Measurements from ENCODE around the gene PAFAH2. TPM values are rescaled to one million over a fixed set of nuclear protein-coding genes. Genes with fewer than 3 reads are reported as not detected.
A peak's percentile ranks its signal among the peaks of the same experiment; 100 is the strongest.

The PAFAH2 gene
- total and polyA plus RNA-seq, 2 donors = 7.4 to 10.0 TPM

DNA sequence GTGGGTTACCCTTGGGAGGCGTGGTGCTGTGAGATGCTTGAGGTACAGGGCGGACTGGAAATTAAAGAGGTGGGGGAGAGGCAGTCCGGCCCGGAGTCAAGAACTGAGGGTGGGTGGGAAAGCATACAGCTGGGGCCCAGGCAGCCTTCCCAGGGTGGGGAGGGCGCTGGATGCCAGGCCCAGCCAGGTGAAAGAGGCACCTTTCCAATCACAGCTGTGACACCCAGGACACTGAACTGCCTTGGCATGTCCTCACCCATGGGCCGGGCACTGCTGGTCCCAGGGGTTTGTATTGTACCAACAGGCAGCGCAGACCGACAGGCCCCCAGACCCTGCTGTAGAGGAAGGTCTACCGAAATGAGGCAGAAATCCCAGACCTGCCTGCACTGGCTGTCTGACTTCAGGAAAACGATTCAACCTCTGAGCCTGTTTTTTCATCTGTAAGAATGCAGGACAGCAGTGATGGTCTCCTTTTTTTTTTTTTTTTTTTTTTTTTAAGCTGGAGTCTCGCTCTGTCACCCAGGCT, 39.0 kb upstream of the PAFAH2 start:
- DNase-seq (ENCODE audit: extremely low spot score) = no peak
- Histone ChIP-seq H3K27ac (ENCODE audit: low read depth) (no peak overlapping the region), H3K4me1 (ENCODE audit: insufficient read depth) (no peaks in the 10 kb centered on the region), H3K4me3 (ENCODE audit: low read depth, low read length) (no peak overlapping the region), H3K36me3 (ENCODE audit: insufficient read depth) (no peaks in the 10 kb centered on the region)
- WGBS = 78% methylated on average over 10 of the region's 11 CpGs

DNA sequence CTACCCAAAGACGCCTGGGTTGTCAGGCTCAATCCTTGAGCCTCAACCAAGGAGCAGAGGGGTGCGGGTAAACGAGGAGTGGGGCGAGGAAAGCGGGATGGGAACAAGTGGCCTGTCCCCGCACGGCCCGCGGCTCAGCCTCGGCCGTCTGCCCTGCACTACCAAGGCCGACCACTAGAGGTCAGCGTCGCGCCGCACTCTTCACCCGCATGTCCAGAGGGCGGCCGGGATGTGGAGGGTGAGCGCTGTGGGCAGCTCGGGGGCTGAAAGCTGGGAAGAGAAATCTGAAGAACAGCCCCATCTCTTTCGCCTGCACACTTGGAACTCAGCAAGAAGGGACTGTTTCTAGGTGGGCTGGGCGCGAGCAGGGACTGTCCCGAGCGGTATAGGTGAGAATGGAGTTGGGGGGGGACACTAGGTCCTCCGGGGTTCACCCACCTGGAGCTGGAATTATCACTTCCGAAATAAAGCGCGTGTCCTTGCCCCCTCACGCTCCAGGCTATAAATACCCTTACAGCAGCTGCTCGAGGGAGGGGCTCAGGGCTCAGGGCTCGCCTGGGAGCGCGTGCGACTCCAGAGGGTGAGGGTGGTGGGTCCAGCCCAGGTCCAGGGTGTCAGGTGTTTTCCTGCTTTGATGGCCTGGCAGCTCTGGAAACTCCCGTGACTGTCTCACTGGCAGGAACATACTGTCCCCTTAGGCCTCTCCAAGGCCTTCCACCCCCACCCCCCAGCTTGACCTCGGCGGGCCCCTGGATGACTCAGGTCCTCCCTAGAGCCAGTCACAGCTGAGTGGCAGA, 38.3 kb upstream of the PAFAH2 start:
- Histone ChIP-seq H3K36me3 (ENCODE audit: insufficient read depth) (no peaks in the 10 kb centered on the region), H3K4me1 (ENCODE audit: insufficient read depth) (no peaks in the 10 kb centered on the region), H3K4me3 (ENCODE audit: low read depth, low read length) (peak overlapping the region; percentile 52), H3K27ac (ENCODE audit: low read depth) (peak overlapping the region; percentile 34)
- 9% methylated on average over 39 of the region's 39 CpGs for WGBS
- DNase-seq (ENCODE audit: extremely low spot score) = peak; percentile 46

DNA sequence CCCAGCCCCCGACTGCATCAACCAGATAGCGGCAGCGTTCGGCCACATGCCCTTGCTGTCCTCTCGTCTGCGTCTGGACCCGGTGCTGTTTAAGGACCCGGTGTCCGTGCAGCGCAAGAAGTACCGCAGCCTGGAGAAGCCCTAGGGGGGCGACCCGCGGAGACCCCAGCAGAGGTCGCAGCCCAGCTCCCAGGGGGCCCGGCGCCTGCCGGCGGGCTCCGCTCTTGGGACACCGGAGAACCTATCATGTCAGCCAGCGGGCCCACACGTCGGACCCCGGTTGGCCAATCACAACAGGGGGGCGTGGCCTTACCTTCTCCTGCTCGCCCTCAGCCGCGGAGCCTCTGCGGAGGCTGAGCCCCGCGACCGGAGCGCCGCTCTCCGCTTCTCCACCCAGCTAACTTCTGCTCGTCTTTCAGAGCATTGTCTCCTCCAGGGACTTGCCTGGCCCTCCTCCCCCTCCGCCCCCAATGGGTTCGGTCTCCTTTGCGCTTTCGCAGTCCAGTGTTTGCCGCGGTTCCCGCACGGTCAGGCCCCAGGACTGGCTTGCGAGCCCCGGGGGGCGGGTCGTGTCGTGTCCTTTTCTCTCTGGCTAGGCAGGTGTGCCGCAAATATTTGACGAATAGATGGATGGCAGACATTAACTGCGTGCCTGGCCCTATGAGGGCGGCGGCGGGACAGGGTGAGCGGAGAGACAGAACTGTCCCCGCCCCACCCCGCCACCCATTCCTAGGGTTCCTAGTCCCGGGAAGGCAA, 37.5 kb upstream of the PAFAH2 start:
- H3K27ac ChIP-seq (ENCODE audit: low read depth) = peak overlapping the region; percentile 34
- H3K4me3 ChIP-seq (ENCODE audit: low read depth, low read length) = peak overlapping the region; percentile 52
- H3K36me3 ChIP-seq (ENCODE audit: insufficient read depth) = no peaks in the 10 kb centered on the region
- H3K4me1 ChIP-seq (ENCODE audit: insufficient read depth) = no peaks in the 10 kb centered on the region
- peak; percentile 81 for DNase-seq (ENCODE audit: extremely low spot score)
- under 1% methylated on average over 60 of the region's 60 CpGs for whole genome bisulfite sequencing

DNA sequence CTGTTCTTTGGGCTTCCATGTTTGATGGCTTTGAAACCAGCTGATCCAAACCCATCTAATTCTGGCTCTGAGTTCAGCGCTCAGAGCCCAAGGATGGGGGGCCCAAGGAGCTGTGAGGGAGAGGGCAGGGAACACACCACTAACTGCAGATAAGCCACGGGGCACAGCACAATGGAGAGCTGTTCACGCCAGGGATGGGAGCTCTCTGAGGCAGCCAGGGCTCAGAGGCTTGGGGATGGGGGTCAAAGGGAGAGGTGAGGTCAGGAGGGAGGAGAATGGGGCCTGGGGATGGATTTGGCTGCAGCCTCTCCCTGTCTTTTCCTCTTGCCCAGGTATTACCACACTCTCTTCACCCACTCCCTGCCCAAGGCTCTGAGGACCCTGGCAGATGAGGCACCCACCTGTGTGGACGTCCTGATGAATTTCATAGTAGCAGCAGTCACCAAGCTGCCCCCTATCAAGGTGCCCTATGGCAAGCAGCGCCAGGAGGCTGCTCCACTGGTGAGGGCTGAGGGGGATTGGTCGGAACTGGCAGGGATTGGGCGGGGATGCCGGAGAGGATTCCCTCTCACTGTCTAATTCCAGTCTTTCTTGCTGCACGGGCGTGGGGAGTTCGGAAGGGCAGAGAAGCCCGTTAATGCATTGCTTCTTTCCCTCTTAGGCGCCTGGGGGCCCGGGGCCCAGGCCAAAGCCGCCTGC, 36.8 kb upstream of the PAFAH2 start:
- H3K27ac ChIP-seq (ENCODE audit: low read depth) = no peak overlapping the region
- 12% methylated on average over 15 of the region's 15 CpGs for WGBS
- H3K4me3 ChIP-seq (ENCODE audit: low read depth, low read length) = peak overlapping the region; percentile 52
- H3K4me1 ChIP-seq (ENCODE audit: insufficient read depth) = no peaks in the 10 kb centered on the region
- DNase-seq (ENCODE audit: extremely low spot score) = no peak
- no peaks in the 10 kb centered on the region for H3K36me3 ChIP-seq (ENCODE audit: insufficient read depth)

DNA sequence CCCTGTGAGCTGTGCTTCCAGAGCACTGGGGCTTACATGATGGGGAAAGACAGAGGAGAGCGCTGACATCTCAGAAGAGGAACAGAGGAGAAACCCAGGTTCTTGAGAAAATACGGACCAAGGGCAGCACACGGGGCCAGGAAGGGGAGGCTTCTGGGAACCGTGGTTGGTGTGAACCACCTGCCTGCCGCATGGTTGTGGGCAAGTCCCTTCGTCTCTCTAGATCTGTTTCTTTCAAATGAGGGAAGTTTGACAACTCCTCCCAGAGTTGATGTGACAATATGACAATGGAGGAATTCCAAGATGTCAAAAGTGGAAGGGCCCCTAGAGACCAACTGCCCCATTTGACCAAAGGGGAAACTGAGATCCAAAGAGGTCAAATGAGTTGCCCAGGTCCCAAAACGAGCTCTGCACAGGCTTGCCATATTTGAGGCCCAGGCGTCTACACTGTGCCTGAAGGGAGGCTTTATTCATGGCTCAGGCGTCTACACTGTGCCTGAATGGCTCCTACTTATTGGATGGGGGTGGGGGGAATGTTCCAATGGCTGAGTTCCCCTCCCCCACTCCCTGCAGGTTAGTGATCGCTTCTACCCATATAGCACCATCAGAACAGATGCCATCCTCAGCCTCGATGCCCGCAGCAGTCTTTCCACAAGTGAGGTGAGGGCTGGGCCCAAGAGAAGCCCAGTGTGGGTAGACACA, 34.9 kb upstream of the PAFAH2 start:
- H3K27ac ChIP-seq (ENCODE audit: low read depth) = no peak overlapping the region
- 86% methylated on average over 12 of the region's 12 CpGs for WGBS
- H3K4me3 ChIP-seq (ENCODE audit: low read depth, low read length) = no peak overlapping the region
- H3K36me3 ChIP-seq (ENCODE audit: insufficient read depth) = no peaks in the 10 kb centered on the region
- DNase-seq (ENCODE audit: extremely low spot score) = no peak
- H3K4me1 ChIP-seq (ENCODE audit: insufficient read depth) = no peaks in the 10 kb centered on the region

DNA sequence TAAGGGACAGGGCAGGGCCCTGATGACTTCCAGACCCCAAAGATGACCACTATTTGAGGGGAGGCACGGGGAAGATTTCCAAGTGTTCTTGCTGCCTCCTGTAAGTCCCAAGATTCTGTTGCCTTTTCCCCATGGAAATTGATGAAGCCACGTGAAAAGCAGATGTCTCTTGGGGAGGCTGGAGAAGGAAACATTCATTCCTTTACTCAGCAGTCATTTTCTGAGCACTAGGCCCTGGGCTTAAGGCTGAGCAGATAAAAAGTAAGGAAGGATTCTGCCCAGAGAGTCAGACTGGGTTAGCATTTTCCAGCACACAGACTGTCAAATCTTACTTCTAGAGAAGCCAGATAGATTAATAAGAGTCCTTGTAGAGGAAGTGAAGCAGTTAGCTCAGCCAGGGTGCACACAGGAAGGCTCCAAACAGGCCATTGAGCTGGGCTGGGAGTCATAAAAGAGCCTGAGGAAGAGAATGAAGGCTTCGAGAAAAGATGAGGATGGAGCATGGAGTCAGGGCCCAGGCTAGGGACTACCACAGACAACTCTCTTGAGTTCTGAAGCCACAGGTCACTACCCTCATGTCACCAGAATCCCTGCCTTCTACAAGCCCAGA, 33.9 kb upstream of the PAFAH2 start:
- no peaks in the 10 kb centered on the region for H3K4me1 ChIP-seq (ENCODE audit: insufficient read depth)
- no peak overlapping the region for H3K27ac ChIP-seq (ENCODE audit: low read depth)
- no peaks in the 10 kb centered on the region for H3K36me3 ChIP-seq (ENCODE audit: insufficient read depth)
- no peak for DNase-seq (ENCODE audit: extremely low spot score)
- WGBS = 55% methylated on average over 3 of the region's 3 CpGs
- no peak overlapping the region for H3K4me3 ChIP-seq (ENCODE audit: low read depth, low read length)

DNA sequence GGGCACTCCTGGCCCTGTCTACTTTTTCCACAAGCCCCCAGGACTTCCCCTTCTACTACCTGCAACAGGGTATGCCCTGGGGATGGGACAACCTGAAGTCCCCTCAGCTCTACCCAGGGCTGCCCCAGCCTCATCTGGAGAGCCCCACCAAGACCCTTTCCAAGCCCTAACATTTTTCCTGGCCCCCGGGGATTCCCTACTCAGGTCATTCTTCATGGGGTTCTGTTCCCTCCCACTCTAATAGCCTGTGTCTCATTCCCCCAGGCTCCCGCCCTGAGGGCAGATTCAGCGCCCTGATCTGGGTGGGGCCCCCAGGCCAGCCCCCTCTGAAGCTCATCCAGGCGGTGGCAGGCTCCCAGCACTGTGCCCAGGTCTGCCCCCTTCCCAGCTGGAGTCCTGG, 33.3 kb upstream of the PAFAH2 start:
- no peaks in the 10 kb centered on the region for H3K4me1 ChIP-seq (ENCODE audit: insufficient read depth)
- no peak for DNase-seq (ENCODE audit: extremely low spot score)
- 69% methylated on average over 4 of the region's 4 CpGs for WGBS
- H3K4me3 ChIP-seq (ENCODE audit: low read depth, low read length) = no peak overlapping the region
- no peaks in the 10 kb centered on the region for H3K36me3 ChIP-seq (ENCODE audit: insufficient read depth)
- no peak overlapping the region for H3K27ac ChIP-seq (ENCODE audit: low read depth)

DNA sequence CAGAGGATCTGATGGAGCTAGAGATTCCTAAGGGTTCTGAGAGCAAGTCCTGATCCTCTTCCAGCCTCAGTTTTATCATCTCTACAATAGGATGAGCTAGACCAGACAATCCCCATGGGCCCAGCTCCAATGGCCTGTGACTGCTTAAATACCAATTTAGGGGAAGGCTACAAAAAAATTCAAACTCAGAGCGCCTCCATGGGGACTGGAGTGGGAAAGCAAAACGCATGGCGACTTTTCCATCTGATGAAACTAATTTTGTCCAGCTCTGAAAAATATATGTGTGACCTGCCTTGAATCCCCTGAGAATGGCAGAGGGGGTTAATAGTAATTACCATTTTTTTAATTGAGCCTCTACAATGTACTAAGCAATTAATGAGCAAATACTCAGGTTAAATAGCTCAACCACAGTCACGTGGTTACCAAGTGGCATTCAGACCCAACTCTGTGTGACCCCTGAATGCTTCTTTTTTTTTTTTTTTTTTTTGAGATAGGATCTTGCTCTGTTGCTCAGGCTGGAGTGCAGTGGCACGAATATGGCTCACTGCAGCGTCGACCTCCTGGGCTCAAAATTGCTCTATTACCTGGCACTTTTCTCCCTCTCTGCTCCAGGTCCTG, 32.1 kb upstream of the PAFAH2 start:
- Histone ChIP-seq H3K36me3 (ENCODE audit: insufficient read depth) (no peaks in the 10 kb centered on the region), H3K27ac (ENCODE audit: low read depth) (no peak overlapping the region), H3K4me1 (ENCODE audit: insufficient read depth) (no peaks in the 10 kb centered on the region), H3K4me3 (ENCODE audit: low read depth, low read length) (no peak overlapping the region)
- no peak for DNase-seq (ENCODE audit: extremely low spot score)
- 79% methylated on average over 7 of the region's 7 CpGs for WGBS

DNA sequence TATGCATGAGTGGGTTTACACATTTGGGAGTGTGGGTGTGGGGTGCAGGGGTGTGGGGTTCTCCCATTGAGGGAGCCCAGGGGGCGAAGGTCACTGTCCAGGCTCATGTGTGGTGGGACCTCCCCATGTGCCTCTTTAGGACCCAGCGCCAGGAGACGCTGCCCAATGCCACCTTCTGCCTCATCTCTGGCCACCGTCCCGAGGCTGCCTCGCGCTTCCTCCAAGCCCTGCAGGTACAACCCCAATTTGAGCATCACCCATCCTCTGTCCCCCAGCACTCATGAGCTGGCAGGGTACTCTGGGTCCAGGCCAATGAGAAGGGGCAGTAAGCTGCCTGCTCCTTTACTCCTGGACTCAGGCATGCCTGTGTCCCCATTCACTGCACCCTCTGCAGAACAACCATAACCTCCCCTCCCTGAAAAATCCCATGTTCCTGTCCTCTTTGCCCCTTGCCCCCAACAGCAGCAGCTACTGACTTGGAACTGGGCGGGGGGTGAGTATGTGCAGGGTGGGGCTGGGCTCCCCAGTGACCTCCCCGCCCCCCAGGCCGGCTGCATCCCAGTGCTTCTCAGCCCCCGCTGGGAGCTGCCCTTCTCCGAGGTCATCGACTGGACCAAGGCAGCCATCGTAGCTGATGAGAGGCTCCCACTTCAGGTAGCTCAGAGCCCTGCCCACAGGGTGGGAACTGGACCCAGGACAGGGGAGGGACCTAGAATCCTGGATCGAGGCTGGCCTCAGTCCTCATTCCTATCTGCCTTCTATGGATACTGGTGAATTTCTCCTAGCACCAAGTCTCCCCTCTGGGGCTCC, 31.4 kb upstream of the PAFAH2 start:
- no peak for DNase-seq (ENCODE audit: extremely low spot score)

DNA sequence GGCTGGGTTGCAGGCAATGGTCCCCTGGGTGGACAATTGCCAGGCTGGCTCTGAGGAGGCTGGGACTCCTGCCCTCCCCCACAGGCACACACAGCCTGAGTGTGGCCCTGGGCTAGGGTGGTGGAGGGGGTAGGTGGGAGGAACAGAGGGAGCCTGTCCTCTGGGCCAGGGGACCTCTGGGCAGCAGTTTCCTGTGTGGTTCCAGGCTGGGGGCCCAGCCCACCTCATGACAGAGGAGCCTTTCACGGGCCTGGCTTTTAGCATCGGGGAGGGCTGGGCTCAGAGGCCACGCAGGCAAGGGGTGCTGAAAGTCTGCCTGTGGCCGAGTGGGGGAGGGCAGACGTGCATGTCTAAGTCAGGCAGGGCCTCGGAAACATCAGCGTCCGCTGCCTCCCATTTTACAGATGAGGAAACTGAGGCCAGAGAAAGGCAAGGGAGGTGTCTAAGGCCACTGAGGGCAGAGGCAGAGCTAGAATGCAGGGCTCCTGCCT, 30.7 kb upstream of the PAFAH2 start:
- 67% methylated on average over 8 of the region's 8 CpGs for WGBS

More for the DNA sequence above, 31.4 kb upstream of the PAFAH2 start:
- H3K27ac ChIP-seq (ENCODE audit: low read depth) = no peak overlapping the region
- no peak overlapping the region for H3K4me3 ChIP-seq (ENCODE audit: low read depth, low read length)
- H3K36me3 ChIP-seq (ENCODE audit: insufficient read depth) = no peaks in the 10 kb centered on the region
- no peaks in the 10 kb centered on the region for H3K4me1 ChIP-seq (ENCODE audit: insufficient read depth)
- 78% methylated on average over 15 of the region's 15 CpGs for WGBS

DNA sequence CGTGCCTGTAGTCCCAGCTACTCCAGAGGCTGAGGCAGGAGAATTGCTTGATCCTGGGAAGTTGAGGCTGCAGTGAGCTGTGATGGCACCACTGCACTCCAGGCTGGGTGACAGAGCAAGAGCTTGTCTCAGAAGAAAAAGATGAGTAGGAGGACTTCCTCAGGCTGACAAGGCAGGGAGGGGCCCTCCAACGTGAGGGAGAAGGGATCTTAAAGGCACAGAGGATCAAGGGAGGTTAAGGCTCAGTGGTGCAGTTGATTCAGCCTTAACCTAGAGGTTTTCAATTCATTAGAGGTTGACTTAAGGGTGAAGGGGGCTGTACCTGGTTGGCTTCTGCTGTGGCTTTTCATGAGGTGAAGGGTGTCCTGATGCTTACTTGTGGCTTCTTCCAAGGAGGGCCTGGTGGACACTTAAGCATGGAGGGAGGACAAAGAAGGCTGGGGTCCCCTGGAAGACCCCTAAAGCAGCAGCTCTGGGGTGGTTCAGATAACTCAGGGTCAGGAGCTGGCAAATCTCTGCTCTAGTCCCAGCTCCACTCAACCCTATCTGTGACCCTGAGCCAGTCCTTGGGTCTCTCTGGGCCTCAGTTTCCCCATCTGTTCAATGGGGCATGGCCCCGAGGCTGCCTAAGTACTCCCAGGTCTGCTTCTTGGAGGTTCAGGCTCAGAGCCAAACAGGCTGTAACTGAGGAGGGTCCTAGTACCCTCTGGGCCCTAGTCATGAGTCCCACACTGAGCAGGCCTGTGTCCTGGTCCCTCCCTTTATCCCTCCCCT, 30.0 kb upstream of the PAFAH2 start:
- 39% methylated on average over 3 of the region's 3 CpGs for WGBS

More for the DNA sequence above, 30.7 kb upstream of the PAFAH2 start:
- no peak overlapping the region for H3K4me3 ChIP-seq (ENCODE audit: low read depth, low read length)
- no peaks in the 10 kb centered on the region for H3K36me3 ChIP-seq (ENCODE audit: insufficient read depth)
- H3K4me1 ChIP-seq (ENCODE audit: insufficient read depth) = no peaks in the 10 kb centered on the region
- H3K27ac ChIP-seq (ENCODE audit: low read depth) = no peak overlapping the region
- no peak for DNase-seq (ENCODE audit: extremely low spot score)

More for the DNA sequence above, 30.0 kb upstream of the PAFAH2 start:
- Histone ChIP-seq H3K4me1 (ENCODE audit: insufficient read depth) (no peaks in the 10 kb centered on the region), H3K4me3 (ENCODE audit: low read depth, low read length) (no peak overlapping the region), H3K27ac (ENCODE audit: low read depth) (no peak overlapping the region), H3K36me3 (ENCODE audit: insufficient read depth) (no peaks in the 10 kb centered on the region)
- DNase-seq (ENCODE audit: extremely low spot score) = no peak
